HepG2 (cell line): ENCODE measurements around the gene LITAFD. TPM values are rescaled to one million over a fixed set of nuclear protein-coding genes. Genes with fewer than 3 reads are reported as not detected.

Experiments
- AKNA ChIP-seq: sonication (generic); formaldehyde crosslinking; IDR thresholded peaks from 2 replicates; pipeline ENCODE4 v1.4.0; 2020; ENCODE audit warnings: missing genetic modification reagents, borderline replicate concordance
- CBX2 ChIP-seq, 2 experiments: fragments of 200-600 bp in 1 of 2; sonication (generic); formaldehyde crosslinking in 1 of 2; IDR thresholded peaks; 2 replicates each; pipeline versions ENCODE4 v1.7.0 to v1.8.1; 2018 to 2022; ENCODE audit warnings: low read depth in 2 of 2, low read length in 1 of 2, mild to moderate bottlenecking in 1 of 2, missing genetic modification reagents in 1 of 2
- CEBPZ ChIP-seq: IDR thresholded peaks from 2 replicates; pipeline ENCODE4 v1.6.1; 2012; ENCODE audit warnings: low read length, improper control_type of control experiment
- GFI1 ChIP-seq: sonication (generic); formaldehyde crosslinking; IDR thresholded peaks from 2 replicates; pipeline ENCODE4 v1.5.0; 2020; ENCODE audit warnings: missing genetic modification reagents, mild to moderate bottlenecking, borderline replicate concordance
- KIAA2018 ChIP-seq: sonication (generic); formaldehyde crosslinking; IDR thresholded peaks from 2 replicates; pipeline ENCODE4 v1.5.0; 2020; ENCODE audit warnings: mild to moderate bottlenecking, missing genetic modification reagents, borderline replicate concordance
- MXD4 ChIP-seq: IDR thresholded peaks from 2 replicates; pipeline ENCODE4 v1.6.1; 2016; ENCODE audit warnings: mild to moderate bottlenecking, missing biosample characterization, missing genetic modification reagents
- POGZ ChIP-seq: sonication (generic); formaldehyde crosslinking; IDR thresholded peaks from 2 replicates; pipeline ENCODE4 v1.4.0; 2020; ENCODE audit warnings: mild to moderate bottlenecking, missing genetic modification reagents
- RXRB ChIP-seq: IDR thresholded peaks from 2 replicates; pipeline ENCODE4 v1.6.1; 2016; ENCODE audit warnings: borderline replicate concordance, missing genetic modification reagents, missing compliant biosample characterization
- ZFP1 ChIP-seq: IDR thresholded peaks from 2 replicates; pipeline ENCODE4 v1.6.1; 2016
- ZFP36L2 ChIP-seq: sonication (generic); formaldehyde crosslinking; IDR thresholded peaks from 2 replicates; pipeline ENCODE4 v1.4.0; 2020; ENCODE audit warnings: missing genetic modification reagents
- ZNF746 ChIP-seq: sonication (generic); formaldehyde crosslinking; IDR thresholded peaks from 2 replicates; pipeline ENCODE4 v1.8.0; 2022; ENCODE audit warnings: mild to moderate bottlenecking, missing genetic modification reagents
- polyA plus RNA-seq, 8 experiments: library from polyadenylated mRNA; depleted of rRNA in 3 of 8; stranded (reverse) in 7 of 8; unstranded in 1 of 8; fragments of >200 nt; fragmentation: Illumina TruSeq in 4 of 8; extraction: Trizol in 4 of 8; gene quantifications; 2 replicates each; pipeline versions ENCODE4 v1.2.1 to v1.2.3, GENCODE V29; 2011 to 2016; ENCODE audit warnings: low read depth in 4 of 8, missing spikeins in 1 of 8, mixed read lengths in 1 of 8; ENCODE audit not compliant: insufficient read depth in 1 of 8
- total RNA-seq, 5 experiments: library from RNA; depleted of rRNA; stranded (reverse); fragments of >200 nt; fragmentation: Illumina TruSeq; extraction: Trizol; gene quantifications; 2 replicates each; pipeline ENCODE4 v1.2.3, GENCODE V29; 2016; ENCODE audit warnings: low read depth in 1 of 5

Gene LITAFD
- total and polyA plus RNA-seq, 2 of the 13 experiments (the other 11 are each of a cell fraction or from before 2014, with no cell fraction given): not detected

- TF ChIP-seq CBX2 (IDR thresholded peaks at IDR 0.05; ENCODE audit: low read depth, low read length): no peak
- no peak for TF ChIP-seq CBX2 (CRISPR knock-in tag; IDR thresholded peaks at IDR 0.05; ENCODE audit: low read depth)
- peak; percentile 96 for TF ChIP-seq RXRB (CRISPR knock-in tag)
- peak; percentile 93 for TF ChIP-seq ZFP1 (CRISPR knock-in tag)
- TF ChIP-seq MXD4 (CRISPR knock-in tag): peak; percentile 90
- peak; percentile 100 for TF ChIP-seq ZNF746 (CRISPR knock-in tag)
- peak; percentile 74; the same call in 1 of the 2 replicates for TF ChIP-seq GFI1 (CRISPR knock-in tag)
- peak; percentile 94 for TF ChIP-seq POGZ (CRISPR knock-in tag)
- TF ChIP-seq KIAA2018 (CRISPR knock-in tag): no peak
- TF ChIP-seq AKNA: no peak; the same call in 1 of the 2 replicates
- peak; percentile 40 for TF ChIP-seq ZFP36L2
- TF ChIP-seq CEBPZ: no peak
Measured at GRCh38 chr16:8863594-8864424, 18.3 kb upstream of the LITAFD start (continued).
